GM06990 (cell line): ENCODE data around the gene GAPT.
"Not testable (repeated sequence)": the region's sequence is repeated elsewhere in the genome, so short reads cannot be mapped to it uniquely, and the experiment has no call there.

ENCODE experiments used
- DNase-seq: peaks from one replicate; pipeline ENCODE4 v3.0.0-alpha.2; 2011; ENCODE audit not compliant: insufficient read length; ENCODE audit errors: extremely low read depth
- H3K27me3 ChIP-seq: replicated peaks from 2 replicates; pipeline ENCODE4 v1.6.0; 2011; ENCODE audit warnings: low read length; ENCODE audit not compliant: control insufficient read depth, insufficient read depth
- H3K36me3 ChIP-seq: 2 replicates; pipeline ENCODE4 v1.5.1; 2011; ENCODE audit warnings: low read length; ENCODE audit not compliant: control insufficient read depth, insufficient read depth
- H3K4me3 ChIP-seq: replicated peaks from 2 replicates; pipeline ENCODE4 v1.5.1; 2011; ENCODE audit warnings: low read depth, mild to moderate bottlenecking, control low read depth, low read length
- TF ChIP-seq, protein P1 (sequence below): IDR thresholded peaks from 2 replicates; pipeline ENCODE4 v1.5.1; 2011; ENCODE audit warnings: low read length, control low read depth, mild to moderate bottlenecking, inconsistent platforms; ENCODE audit not compliant: insufficient read depth, poor library complexity, severe bottlenecking

Gene GAPT

DNA sequence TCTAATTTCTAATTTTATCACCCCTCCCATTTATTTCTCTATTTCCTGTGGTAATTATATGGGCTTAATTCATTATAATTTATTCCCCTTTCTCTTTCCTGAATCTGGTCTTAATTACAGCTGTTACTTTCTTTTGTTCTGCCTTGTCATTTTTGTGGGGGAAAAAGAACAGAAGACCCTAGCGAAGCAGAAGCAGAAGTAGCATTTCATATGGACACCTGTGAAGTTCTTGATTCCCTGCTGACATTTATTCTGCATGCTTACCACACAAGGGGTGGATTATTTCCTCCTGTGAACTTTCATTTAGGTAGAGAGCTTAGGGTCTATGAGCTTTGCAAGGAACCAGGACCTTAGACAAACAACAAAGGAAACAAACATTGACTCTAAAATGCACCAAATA, 33.3 kb downstream of the GAPT start:
- TF ChIP-seq, protein P1, sequence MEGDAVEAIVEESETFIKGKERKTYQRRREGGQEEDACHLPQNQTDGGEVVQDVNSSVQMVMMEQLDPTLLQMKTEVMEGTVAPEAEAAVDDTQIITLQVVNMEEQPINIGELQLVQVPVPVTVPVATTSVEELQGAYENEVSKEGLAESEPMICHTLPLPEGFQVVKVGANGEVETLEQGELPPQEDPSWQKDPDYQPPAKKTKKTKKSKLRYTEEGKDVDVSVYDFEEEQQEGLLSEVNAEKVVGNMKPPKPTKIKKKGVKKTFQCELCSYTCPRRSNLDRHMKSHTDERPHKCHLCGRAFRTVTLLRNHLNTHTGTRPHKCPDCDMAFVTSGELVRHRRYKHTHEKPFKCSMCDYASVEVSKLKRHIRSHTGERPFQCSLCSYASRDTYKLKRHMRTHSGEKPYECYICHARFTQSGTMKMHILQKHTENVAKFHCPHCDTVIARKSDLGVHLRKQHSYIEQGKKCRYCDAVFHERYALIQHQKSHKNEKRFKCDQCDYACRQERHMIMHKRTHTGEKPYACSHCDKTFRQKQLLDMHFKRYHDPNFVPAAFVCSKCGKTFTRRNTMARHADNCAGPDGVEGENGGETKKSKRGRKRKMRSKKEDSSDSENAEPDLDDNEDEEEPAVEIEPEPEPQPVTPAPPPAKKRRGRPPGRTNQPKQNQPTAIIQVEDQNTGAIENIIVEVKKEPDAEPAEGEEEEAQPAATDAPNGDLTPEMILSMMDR: no peak
- H3K27me3 ChIP-seq: no peaks in the 10 kb centered on the region

DNA sequence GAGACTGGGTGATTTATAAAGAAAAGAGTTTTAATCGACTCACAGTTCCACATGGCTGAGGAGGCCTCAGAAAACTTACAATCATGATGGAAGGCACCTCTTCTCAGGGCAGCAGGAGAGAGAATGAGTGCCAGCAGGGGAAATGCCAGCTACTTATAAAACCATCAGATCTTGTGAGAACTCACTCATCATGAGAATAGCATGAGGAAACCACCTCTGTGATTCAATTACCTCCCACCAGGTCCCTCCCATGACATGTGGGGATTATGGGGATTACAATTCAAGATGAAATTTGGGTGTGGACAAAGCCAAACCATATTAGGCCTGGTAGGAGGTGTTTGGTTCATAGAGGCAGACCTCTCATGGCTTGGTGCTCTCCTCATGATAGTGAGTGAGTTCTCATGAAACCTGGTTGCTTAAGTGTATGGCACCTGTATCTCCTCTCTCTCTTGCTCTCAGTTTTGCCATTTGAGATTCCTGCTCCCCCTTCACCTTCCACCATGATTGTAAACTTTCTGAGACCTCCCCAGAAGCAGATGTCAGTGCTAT, 39.8 kb downstream of the GAPT start:
- TF ChIP-seq, protein P1: no peak
- no peak for DNase-seq
- Histone ChIP-seq H3K36me3 (no peaks in the 10 kb centered on the region), H3K4me3 (no peak overlapping the region), H3K27me3 (no peaks in the 10 kb centered on the region)

More for the DNA sequence above, 33.3 kb downstream of the GAPT start:
- H3K4me3 ChIP-seq: no peak overlapping the region
- DNase-seq: no peak
- no peaks in the 10 kb centered on the region for H3K36me3 ChIP-seq

DNA sequence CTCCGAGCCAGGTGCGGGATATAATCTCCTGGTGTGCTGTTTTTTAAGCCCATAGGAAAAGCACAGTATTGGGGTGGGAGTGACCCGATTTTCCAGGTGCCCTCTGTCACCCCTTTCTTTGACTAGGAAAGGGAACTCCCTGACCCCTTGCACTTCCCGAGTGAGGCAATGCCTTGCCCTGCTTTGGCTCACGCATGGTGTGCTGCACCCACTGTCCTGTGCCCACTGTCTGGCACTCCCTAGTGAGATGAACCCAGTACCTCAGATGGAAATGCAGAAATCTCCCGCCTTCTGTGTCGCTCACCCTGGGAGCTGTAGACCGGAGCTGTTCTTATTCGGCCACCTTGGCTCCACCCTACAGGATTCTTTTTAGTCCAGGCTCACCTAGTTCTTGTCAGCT, 50.7 kb downstream of the GAPT start:
- not testable (repeated sequence) for H3K36me3 ChIP-seq, H3K27me3 ChIP-seq, DNase-seq, H3K4me3 ChIP-seq

DNA sequence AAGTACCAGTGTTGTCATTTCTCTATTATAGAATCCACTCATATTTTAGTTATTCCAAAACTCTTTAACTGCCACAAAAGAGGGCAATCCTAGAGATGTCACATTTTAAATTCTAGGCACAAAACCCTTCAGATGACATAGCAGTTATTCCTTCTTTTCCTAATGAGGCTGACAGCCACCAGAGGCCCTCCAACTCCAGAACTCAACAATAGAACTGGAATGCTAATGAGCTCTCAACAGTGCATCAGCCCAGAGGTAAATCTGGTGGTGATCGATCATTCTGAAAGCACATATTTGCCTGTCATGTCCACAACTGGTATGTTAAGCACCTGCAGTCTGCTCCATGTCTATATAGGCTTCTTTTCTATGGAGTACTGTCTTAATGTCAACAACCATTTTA, 51.5 kb downstream of the GAPT start:
- Histone ChIP-seq H3K36me3 (no peaks in the 10 kb centered on the region), H3K4me3 (no peak overlapping the region), H3K27me3 (no peaks in the 10 kb centered on the region)
- DNase-seq: no peak
- TF ChIP-seq, protein P1: no peak

DNA sequence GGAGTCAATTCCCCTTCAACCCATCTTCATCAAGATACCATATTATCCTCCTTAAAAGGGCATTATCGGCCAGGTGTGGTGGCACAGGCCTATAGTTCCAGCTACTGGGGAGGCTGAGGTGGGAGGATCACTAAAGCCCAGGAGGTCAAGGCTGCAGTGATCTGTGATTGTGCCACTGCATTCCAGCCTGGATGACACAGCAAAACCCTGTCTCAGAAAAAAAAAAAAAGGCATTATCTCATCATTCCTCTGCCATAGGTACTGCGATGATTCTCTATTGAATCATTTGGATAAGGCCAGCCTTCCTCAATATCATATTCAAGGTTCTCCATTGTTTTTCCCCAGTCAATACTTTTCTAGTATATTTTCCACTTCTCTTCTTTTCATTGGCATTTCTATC, 52.5 kb downstream of the GAPT start:
- Histone ChIP-seq H3K27me3 (no peaks in the 10 kb centered on the region), H3K4me3 (no peak overlapping the region), H3K36me3 (no peaks in the 10 kb centered on the region)
- TF ChIP-seq, protein P1: no peak
- DNase-seq: no peak

DNA sequence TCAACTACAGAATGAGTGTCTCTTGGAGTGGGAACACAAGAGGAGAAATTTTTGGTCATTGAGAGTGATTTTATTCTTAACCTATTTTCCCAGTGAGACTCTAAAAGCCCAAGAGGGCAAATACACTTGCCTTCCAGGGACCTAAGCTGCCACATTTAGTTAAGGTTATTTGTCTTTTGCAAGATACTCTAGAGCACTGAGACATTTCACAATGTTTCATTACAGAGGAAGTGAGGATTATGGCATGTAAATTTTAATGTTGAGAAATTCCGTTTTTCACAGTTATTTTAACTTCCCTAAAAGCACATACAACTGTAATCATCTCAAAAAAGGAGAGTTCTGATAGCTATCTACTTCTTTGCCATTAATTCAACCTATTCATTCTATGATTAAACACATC, 53.0 kb downstream of the GAPT start:
- Histone ChIP-seq H3K27me3 (no peaks in the 10 kb centered on the region), H3K36me3 (no peaks in the 10 kb centered on the region), H3K4me3 (no peak overlapping the region)
- no peak for DNase-seq
- TF ChIP-seq, protein P1: no peak
